ENCODE data around the gene GABRG3.

DNA sequence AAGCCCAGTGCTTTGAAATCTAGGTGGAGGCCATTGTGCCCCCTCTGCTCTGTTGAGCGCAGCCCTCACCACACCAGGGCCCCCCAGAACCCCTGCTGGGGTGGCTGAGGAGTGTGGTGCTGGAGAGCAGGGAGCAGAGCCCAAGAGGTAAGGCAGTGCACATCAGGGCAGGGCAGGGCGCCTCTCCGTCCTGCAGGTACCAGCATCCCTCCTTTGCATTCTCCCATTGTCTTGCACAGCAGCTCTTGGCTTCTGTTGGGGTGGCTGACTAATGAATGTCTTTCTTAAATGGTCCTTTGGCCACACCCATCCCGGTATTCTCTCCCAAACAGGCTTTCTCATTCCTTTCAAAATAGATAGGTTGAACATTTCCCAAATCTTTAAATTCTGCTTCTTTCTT lies 41.4 kb upstream of the GABRG3 start:
- TF ChIP-seq, protein P1, sequence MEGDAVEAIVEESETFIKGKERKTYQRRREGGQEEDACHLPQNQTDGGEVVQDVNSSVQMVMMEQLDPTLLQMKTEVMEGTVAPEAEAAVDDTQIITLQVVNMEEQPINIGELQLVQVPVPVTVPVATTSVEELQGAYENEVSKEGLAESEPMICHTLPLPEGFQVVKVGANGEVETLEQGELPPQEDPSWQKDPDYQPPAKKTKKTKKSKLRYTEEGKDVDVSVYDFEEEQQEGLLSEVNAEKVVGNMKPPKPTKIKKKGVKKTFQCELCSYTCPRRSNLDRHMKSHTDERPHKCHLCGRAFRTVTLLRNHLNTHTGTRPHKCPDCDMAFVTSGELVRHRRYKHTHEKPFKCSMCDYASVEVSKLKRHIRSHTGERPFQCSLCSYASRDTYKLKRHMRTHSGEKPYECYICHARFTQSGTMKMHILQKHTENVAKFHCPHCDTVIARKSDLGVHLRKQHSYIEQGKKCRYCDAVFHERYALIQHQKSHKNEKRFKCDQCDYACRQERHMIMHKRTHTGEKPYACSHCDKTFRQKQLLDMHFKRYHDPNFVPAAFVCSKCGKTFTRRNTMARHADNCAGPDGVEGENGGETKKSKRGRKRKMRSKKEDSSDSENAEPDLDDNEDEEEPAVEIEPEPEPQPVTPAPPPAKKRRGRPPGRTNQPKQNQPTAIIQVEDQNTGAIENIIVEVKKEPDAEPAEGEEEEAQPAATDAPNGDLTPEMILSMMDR (IDR thresholded peaks at IDR 0.05): no peak
- TF ChIP-seq POLR2AphosphoS5 (IDR thresholded peaks at IDR 0.05) (no peak), POLR2A (IDR thresholded peaks at IDR 0.05; ENCODE audit: low read depth) (no peak)
